K562 (cell line): Measurements from ENCODE around the gene PTPN20.

Experiments used
- EZH2 ChIP-seq: IDR thresholded peaks from 2 replicates; pipeline ENCODE4 v1.6.1; 2012; ENCODE audit warnings: low read depth, mild to moderate bottlenecking, inconsistent platforms, low read length, borderline replicate concordance
- RAD21 ChIP-seq, 2 experiments: fragments of 250-450 bp in 1 of 2; fragments of 450-650 bp in 1 of 2; sonication (Bioruptor Pico) in 1 of 2; formaldehyde crosslinking in 1 of 2; IDR thresholded peaks in 1 of 2; conservative IDR thresholded peaks in 1 of 2; 2 replicates each; pipeline versions ENCODE4 v1.4.0 to v1.8.0; 2020 to 2022; ENCODE audit warnings: mild to moderate bottlenecking in 2 of 2, moderate library complexity in 1 of 2
- SMC3 ChIP-seq: conservative IDR thresholded peaks from 2 replicates; pipeline ENCODE4 v1.6.1; 2011; ENCODE audit warnings: low read depth, low read length, improper control_type of control experiment; ENCODE audit not compliant: insufficient read depth
- THAP12 ChIP-seq: fragments of 250-450 bp; sonication (Bioruptor Pico); IDR thresholded peaks from 2 replicates; pipeline ENCODE4 v1.9.0; 2021; ENCODE audit warnings: mild to moderate bottlenecking, inconsistent platforms
- TF ChIP-seq, protein P1 (sequence below), 3 experiments: IDR thresholded peaks in 2 of 3; conservative IDR thresholded peaks in 1 of 3; 2 replicates each; pipeline ENCODE4 v1.5.1; 2011 to 2012; ENCODE audit warnings: low read length in 3 of 3, mild to moderate bottlenecking in 3 of 3, control low read depth in 2 of 3, improper control_type of control experiment in 1 of 3, inconsistent platforms in 1 of 3, low read depth in 1 of 3, mixed read lengths in 1 of 3, moderate library complexity in 1 of 3; ENCODE audit not compliant: insufficient read depth in 2 of 3

DNA sequence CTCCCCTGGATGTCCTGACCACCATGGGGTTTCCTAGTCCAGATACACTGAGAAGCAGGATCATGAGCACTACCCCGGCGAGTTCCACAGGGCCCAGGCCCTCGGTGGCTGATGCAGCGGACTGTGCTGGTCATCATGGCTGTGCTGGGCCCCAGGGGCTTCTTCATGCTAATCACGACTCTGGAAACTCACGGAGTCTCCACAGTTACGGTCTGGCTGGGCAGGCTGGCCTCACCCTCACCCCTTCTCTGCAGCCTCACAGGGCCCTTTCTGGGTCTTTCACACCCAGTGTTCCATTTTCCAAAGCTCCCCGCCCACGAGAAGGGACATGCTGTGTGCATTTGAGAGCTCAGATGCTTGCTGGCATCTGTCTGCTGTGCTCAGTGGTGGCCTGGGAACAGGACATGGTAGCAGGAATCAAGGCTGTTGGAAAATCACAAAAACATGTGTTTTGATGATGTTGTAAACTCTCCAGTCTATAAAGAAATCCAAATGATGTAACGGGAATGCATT lies 119.0 kb downstream of the PTPN20 start:
- no peak for TF ChIP-seq THAP12
- TF ChIP-seq RAD21 (CRISPR knock-in tag; conservative IDR thresholded peaks at IDR 0.05 in 1 of 2, IDR thresholded peaks at IDR 0.05 in 1 of 2), result no peak
- no peak for TF ChIP-seq EZH2
- TF ChIP-seq, protein P1, sequence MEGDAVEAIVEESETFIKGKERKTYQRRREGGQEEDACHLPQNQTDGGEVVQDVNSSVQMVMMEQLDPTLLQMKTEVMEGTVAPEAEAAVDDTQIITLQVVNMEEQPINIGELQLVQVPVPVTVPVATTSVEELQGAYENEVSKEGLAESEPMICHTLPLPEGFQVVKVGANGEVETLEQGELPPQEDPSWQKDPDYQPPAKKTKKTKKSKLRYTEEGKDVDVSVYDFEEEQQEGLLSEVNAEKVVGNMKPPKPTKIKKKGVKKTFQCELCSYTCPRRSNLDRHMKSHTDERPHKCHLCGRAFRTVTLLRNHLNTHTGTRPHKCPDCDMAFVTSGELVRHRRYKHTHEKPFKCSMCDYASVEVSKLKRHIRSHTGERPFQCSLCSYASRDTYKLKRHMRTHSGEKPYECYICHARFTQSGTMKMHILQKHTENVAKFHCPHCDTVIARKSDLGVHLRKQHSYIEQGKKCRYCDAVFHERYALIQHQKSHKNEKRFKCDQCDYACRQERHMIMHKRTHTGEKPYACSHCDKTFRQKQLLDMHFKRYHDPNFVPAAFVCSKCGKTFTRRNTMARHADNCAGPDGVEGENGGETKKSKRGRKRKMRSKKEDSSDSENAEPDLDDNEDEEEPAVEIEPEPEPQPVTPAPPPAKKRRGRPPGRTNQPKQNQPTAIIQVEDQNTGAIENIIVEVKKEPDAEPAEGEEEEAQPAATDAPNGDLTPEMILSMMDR (IDR thresholded peaks at IDR 0.05 in 2 of 3, conservative IDR thresholded peaks at IDR 0.05 in 1 of 3; ENCODE audit: insufficient read depth in 2 of 3, low read depth in 1 of 3, low read length in 3 of 3), result no peak
- TF ChIP-seq SMC3, result no peak
